Skin epidermis (tissue), 12 donors: Measurements from ENCODE around the gene ST7.
"Not testable (repeated sequence)": the region's sequence is repeated elsewhere in the genome, so short reads cannot be mapped to it uniquely, and the experiment has no call there.

Experiments used
- H3K27ac ChIP-seq, 21 experiments: fragments of 200-600 bp; sonication (generic) in 11 of 21; one replicate each; pipeline ENCODE4 v1.5.0; 2020; ENCODE audit warnings: mild to moderate bottlenecking in 3 of 21, inconsistent platforms in 2 of 21, moderate library complexity in 2 of 21
- H3K4me3 ChIP-seq, 7 experiments: fragments of 200-600 bp; sonication (generic) in 2 of 7; one replicate each; pipeline ENCODE4 v1.5.0; 2020; ENCODE audit warnings: inconsistent platforms in 2 of 7, mild to moderate bottlenecking in 2 of 7, moderate library complexity in 1 of 7

Gene ST7

GRCh38 chr7:116949941-116950801, 3.1 kb upstream of the ST7 start:
- no peak overlapping the region for H3K27ac ChIP-seq

GRCh38 chr7:116950889-116951351, 2.4 kb upstream of the ST7 start:
- Histone ChIP-seq H3K27ac (no peak overlapping the region), H3K4me3 (no peak overlapping the region)

More at GRCh38 chr7:116949941-116950801, 3.1 kb upstream of the ST7 start:
- H3K4me3 ChIP-seq: no peak overlapping the region

GRCh38 chr7:116951366-116952292, 1.7 kb upstream of the ST7 start:
- H3K4me3 ChIP-seq: no peak overlapping the region
- no peak overlapping the region for H3K27ac ChIP-seq

GRCh38 chr7:116952635-116953371, 498 bp upstream of the ST7 start:
- Histone ChIP-seq H3K4me3 (peak overlapping the region; percentile 71 to 94 (median 90)), H3K27ac (peak overlapping the region; percentile 42 to 100 (median 98))

GRCh38 chr7:116953906-116954838, 871 bp downstream of the ST7 start:
- Histone ChIP-seq H3K27ac (peak overlapping the region; percentile 83 to 100 (median 98)), H3K4me3 (peak overlapping the region; percentile 71 to 94 (median 90))

- Histone ChIP-seq H3K4me3 (no peak overlapping the region), H3K27ac (peak overlapping the region in 5 of 21 experiments; percentile 6 to 99 (median 31))
Measured at GRCh38 chr7:116955340-116955739, 2.0 kb downstream of the ST7 start.

GRCh38 chr7:116955801-116956476, 2.6 kb downstream of the ST7 start:
- Histone ChIP-seq H3K27ac (peak overlapping the region in 11 of 21 experiments; percentile 6 to 99 (median 34)), H3K4me3 (no peak overlapping the region)

- peak overlapping the region in 11 of 21 experiments; percentile 0 to 99 (median 34) for H3K27ac ChIP-seq
Measured at GRCh38 chr7:116956477-116956804, 3.1 kb downstream of the ST7 start.

GRCh38 chr7:116957874-116958273, 4.6 kb downstream of the ST7 start:
- Histone ChIP-seq H3K27ac (no peak overlapping the region), H3K4me3 (no peak overlapping the region)

More at GRCh38 chr7:116956477-116956804, 3.1 kb downstream of the ST7 start:
- H3K4me3 ChIP-seq: no peak overlapping the region

GRCh38 chr7:116961966-116962673, 8.8 kb downstream of the ST7 start:
- not testable (repeated sequence) for H3K27ac ChIP-seq, H3K4me3 ChIP-seq

GRCh38 chr7:116963234-116963633, 9.9 kb downstream of the ST7 start:
- Histone ChIP-seq H3K27ac (no peak overlapping the region), H3K4me3 (no peak overlapping the region)

- H3K27ac ChIP-seq: no peak overlapping the region
- no peak overlapping the region for H3K4me3 ChIP-seq
Measured at GRCh38 chr7:116966601-116967000, 13.3 kb downstream of the ST7 start.

GRCh38 chr7:116967254-116967922, 14.1 kb downstream of the ST7 start:
- no peak overlapping the region for H3K4me3 ChIP-seq
- H3K27ac ChIP-seq: no peak overlapping the region

GRCh38 chr7:116967983-116968382, 14.7 kb downstream of the ST7 start:
- no peak overlapping the region for H3K4me3 ChIP-seq

GRCh38 chr7:116968631-116969030, 15.3 kb downstream of the ST7 start:
- Histone ChIP-seq H3K27ac (no peak overlapping the region), H3K4me3 (no peak overlapping the region)

More at GRCh38 chr7:116967983-116968382, 14.7 kb downstream of the ST7 start:
- no peak overlapping the region for H3K27ac ChIP-seq

GRCh38 chr7:116969371-116969902, 16.1 kb downstream of the ST7 start:
- Histone ChIP-seq H3K27ac (no peak overlapping the region), H3K4me3 (no peak overlapping the region)
